Ishikawa (cell line): Measurements from ENCODE around the gene AP3D1.

Experiments used
- CEBPB ChIP-seq: IDR thresholded peaks from 2 replicates; pipeline ENCODE4 v1.6.1; 2012
- CREB1 ChIP-seq: IDR thresholded peaks from 2 replicates; pipeline ENCODE4 v1.6.1; 2012; ENCODE audit warnings: low read depth
- EGR1 ChIP-seq: IDR thresholded peaks from 2 replicates; pipeline ENCODE4 v1.6.1; 2012
- EP300 ChIP-seq: IDR thresholded peaks from 2 replicates; pipeline ENCODE4 v1.6.1; 2012; ENCODE audit warnings: borderline replicate concordance
- FOXM1 ChIP-seq: IDR thresholded peaks from 2 replicates; pipeline ENCODE4 v1.6.1; 2012; ENCODE audit warnings: low read depth, borderline replicate concordance
- NFIC ChIP-seq: IDR thresholded peaks from 2 replicates; pipeline ENCODE4 v1.6.1; 2012
- RAD21 ChIP-seq: IDR thresholded peaks from 2 replicates; pipeline ENCODE4 v1.6.1; 2012; ENCODE audit warnings: low read depth
- TAF1 ChIP-seq: IDR thresholded peaks from 2 replicates; pipeline ENCODE4 v1.6.1; 2012; ENCODE audit warnings: low read depth, mild to moderate bottlenecking
- TCF12 ChIP-seq: IDR thresholded peaks from 2 replicates; pipeline ENCODE4 v1.6.1; 2012; ENCODE audit warnings: low read depth
- TEAD4 ChIP-seq: IDR thresholded peaks from 2 replicates; pipeline ENCODE4 v1.6.1; 2012
- USF1 ChIP-seq: IDR thresholded peaks from 2 replicates; pipeline ENCODE4 v1.6.1; 2012
- YY1 ChIP-seq: IDR thresholded peaks from 2 replicates; pipeline ENCODE4 v1.6.1; 2012; ENCODE audit warnings: low read depth
- ZBTB7A ChIP-seq: IDR thresholded peaks from 2 replicates; pipeline ENCODE4 v1.6.1; 2012; ENCODE audit warnings: low read depth
- TF ChIP-seq, protein P1 (sequence below): IDR thresholded peaks from 2 replicates; pipeline ENCODE4 v1.6.1; 2012
- TF ChIP-seq, protein P2 (sequence below): IDR thresholded peaks from 2 replicates; pipeline ENCODE4 v1.6.1; 2012; ENCODE audit warnings: low read depth, mild to moderate bottlenecking

Gene AP3D1

DNA sequence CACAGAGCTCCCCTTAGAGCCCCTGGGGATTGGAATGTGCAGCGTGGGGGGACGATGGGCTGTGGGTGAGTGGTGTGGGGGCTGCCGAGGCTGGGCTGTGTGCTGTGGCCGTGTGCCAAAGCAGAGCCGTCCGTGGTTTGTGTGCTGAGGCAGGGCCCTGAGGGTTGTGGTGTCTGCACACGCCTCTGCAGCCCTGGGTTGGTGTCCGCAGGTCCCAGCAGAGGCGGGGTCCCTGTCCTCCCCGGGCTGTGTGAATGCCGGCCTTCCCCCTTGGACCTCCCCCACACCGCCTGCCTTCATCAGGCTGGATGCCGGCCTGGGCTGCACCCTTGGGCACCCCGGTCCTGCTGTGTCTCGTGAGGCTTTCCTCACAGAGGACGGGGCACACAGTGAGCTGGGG is 38.5 kb upstream of the AP3D1 start:
- TF ChIP-seq, protein P1, sequence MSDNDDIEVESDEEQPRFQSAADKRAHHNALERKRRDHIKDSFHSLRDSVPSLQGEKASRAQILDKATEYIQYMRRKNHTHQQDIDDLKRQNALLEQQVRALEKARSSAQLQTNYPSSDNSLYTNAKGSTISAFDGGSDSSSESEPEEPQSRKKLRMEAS, result no peak
- TF ChIP-seq EGR1 (no peak), CREB1 (no peak), CEBPB (no peak), FOXM1 (no peak), TEAD4 (no peak), RAD21 (no peak), ZBTB7A (no peak), NFIC (no peak), YY1 (no peak), USF1 (no peak), TCF12 (no peak), TAF1 (no peak), EP300 (no peak)
- TF ChIP-seq, protein P2, sequence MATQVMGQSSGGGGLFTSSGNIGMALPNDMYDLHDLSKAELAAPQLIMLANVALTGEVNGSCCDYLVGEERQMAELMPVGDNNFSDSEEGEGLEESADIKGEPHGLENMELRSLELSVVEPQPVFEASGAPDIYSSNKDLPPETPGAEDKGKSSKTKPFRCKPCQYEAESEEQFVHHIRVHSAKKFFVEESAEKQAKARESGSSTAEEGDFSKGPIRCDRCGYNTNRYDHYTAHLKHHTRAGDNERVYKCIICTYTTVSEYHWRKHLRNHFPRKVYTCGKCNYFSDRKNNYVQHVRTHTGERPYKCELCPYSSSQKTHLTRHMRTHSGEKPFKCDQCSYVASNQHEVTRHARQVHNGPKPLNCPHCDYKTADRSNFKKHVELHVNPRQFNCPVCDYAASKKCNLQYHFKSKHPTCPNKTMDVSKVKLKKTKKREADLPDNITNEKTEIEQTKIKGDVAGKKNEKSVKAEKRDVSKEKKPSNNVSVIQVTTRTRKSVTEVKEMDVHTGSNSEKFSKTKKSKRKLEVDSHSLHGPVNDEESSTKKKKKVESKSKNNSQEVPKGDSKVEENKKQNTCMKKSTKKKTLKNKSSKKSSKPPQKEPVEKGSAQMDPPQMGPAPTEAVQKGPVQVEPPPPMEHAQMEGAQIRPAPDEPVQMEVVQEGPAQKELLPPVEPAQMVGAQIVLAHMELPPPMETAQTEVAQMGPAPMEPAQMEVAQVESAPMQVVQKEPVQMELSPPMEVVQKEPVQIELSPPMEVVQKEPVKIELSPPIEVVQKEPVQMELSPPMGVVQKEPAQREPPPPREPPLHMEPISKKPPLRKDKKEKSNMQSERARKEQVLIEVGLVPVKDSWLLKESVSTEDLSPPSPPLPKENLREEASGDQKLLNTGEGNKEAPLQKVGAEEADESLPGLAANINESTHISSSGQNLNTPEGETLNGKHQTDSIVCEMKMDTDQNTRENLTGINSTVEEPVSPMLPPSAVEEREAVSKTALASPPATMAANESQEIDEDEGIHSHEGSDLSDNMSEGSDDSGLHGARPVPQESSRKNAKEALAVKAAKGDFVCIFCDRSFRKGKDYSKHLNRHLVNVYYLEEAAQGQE, result no peak

DNA sequence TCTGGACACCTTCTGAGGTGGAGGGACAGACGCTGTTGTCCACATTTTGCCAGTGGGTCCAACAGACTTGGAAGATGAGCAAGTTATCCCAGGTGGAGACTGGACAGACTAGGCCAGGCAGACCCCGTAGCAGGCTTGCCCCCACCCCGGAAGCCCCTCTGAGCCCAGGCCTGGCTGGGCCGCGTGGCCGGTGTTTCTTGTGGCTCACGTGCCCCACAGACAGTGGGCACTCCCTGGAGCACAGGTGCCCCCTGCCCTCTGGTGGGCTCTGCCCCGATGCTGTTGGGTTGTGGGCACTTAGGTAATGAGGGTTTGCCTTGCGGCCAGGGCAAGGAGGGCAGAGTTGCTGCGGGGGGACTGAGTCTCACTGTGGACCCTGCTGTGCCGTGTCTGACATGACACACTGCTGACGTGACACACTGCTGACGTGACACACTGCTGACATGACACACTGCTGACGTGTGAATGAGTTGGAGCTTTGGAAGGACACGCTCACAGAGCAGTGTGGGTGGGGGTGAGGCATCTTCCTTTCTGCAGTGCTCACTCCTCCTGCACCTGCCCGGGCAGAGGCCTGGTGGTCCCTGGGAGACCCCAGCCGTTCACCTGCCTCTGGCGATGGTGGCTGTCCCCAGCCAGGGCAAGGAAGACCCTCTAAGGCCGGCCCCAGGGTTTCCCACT is 37.5 kb upstream of the AP3D1 start:
- TF ChIP-seq, protein P1, result no peak
- TF ChIP-seq ZBTB7A, result no peak
- no peak for TF ChIP-seq EP300
- no peak for TF ChIP-seq CREB1
- no peak for TF ChIP-seq TCF12

- TF ChIP-seq, protein P2, result no peak
- no peak for TF ChIP-seq NFIC
- TF ChIP-seq TEAD4, result no peak
- no peak for TF ChIP-seq YY1
- TF ChIP-seq EP300, result no peak
- TF ChIP-seq EGR1, result no peak
- no peak for TF ChIP-seq TCF12
- no peak for TF ChIP-seq CREB1
- TF ChIP-seq CEBPB, result no peak
- no peak for TF ChIP-seq TAF1
- TF ChIP-seq USF1, result no peak
- TF ChIP-seq ZBTB7A, result no peak
- TF ChIP-seq RAD21, result no peak
These were observed 35.8 kb upstream of the AP3D1 start for GRCh38 chr19:2187159-2187558.

- TF ChIP-seq, protein P2, result no peak
- no peak for TF ChIP-seq CEBPB
- no peak for TF ChIP-seq NFIC
- TF ChIP-seq USF1, result no peak
- TF ChIP-seq TEAD4, result no peak
- no peak for TF ChIP-seq ZBTB7A
- TF ChIP-seq FOXM1, result no peak
- TF ChIP-seq, protein P1, result no peak
- TF ChIP-seq RAD21, result no peak
These were observed 34.9 kb upstream of the AP3D1 start for GRCh38 chr19:2186071-2186846.
